ENCODE measurements around the gene LGI4. TPM values are rescaled to one million over a fixed set of nuclear protein-coding genes. Genes with fewer than 3 reads are reported as not detected.

Gene LGI4
- total RNA-seq, 2 donors from 2014 or later, result 1.6 to 3.9 TPM

DNA sequence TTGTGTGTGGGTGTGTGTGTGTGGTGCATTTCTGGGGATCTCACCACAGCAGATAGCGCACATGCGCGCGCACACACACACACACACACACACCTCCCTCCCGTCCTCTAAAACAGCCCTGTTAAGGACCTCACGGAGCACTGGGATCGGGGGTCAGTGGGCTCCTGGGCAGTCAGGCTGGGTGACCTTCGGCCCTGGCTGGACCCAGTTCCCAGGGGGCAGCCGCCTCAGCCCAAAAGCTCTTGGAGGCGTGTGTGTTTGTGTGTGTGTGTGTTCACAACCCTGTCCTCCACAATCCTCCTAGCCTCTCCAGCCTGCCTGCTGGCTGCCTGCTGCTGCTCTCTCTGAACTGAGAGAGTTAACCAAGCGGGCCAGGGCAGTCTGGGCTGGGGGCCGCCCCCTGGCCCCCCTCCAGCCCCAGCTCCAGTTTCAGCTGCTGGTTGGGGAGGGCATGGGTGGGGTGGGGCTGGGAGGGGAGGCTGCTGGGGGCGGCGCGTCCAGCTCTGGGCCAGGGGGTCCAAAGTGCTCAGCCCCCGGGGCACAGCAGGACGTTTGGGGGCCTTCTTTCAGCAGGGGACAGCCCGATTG, 3.5 kb upstream of the LGI4 start, which contains the start of gene FXYD1:
FXYD1 (plus strand) TSS at position 520 of the 588 bp plus-strand sequence. CDS start 1,256 bp downstream, outside the sequence.
- ATAC-seq (no peak), DNase-seq (peak in 1 of 4 donors; percentile 19)
- WGBS, 2 donors, result 78 to 92% methylated on average over 9 to 15 of the region's 18 CpGs
- Histone ChIP-seq H3K36me3 (replicated peaks in 1 of 2; ENCODE audit: insufficient read depth in 1 of 2, low read depth in 2 of 2) (no peaks in the 10 kb centered on the region), H3K9me3 (no peaks in the 10 kb centered on the region), H3K27ac (peak within 1 kb of the TSS; percentile 24 to 60 (median 44)), H3K27me3 (no peaks in the 10 kb centered on the region), H3K4me3 (no peak within 1 kb of the TSS), H3K4me1 (peaks cover 46% of the 10 kb centered on the region)
- intact Hi-C loops (cut with DNase I), result loop anchor here (10.0 kb wide), 1 partner anchor 94 kb away; the partner anchor contains the start of gene HPN
- no peak for TF ChIP-seq POLR2A (IDR thresholded peaks at IDR 0.05)
- TF ChIP-seq, protein P1, sequence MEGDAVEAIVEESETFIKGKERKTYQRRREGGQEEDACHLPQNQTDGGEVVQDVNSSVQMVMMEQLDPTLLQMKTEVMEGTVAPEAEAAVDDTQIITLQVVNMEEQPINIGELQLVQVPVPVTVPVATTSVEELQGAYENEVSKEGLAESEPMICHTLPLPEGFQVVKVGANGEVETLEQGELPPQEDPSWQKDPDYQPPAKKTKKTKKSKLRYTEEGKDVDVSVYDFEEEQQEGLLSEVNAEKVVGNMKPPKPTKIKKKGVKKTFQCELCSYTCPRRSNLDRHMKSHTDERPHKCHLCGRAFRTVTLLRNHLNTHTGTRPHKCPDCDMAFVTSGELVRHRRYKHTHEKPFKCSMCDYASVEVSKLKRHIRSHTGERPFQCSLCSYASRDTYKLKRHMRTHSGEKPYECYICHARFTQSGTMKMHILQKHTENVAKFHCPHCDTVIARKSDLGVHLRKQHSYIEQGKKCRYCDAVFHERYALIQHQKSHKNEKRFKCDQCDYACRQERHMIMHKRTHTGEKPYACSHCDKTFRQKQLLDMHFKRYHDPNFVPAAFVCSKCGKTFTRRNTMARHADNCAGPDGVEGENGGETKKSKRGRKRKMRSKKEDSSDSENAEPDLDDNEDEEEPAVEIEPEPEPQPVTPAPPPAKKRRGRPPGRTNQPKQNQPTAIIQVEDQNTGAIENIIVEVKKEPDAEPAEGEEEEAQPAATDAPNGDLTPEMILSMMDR (IDR thresholded peaks at IDR 0.05), result no peak

DNA sequence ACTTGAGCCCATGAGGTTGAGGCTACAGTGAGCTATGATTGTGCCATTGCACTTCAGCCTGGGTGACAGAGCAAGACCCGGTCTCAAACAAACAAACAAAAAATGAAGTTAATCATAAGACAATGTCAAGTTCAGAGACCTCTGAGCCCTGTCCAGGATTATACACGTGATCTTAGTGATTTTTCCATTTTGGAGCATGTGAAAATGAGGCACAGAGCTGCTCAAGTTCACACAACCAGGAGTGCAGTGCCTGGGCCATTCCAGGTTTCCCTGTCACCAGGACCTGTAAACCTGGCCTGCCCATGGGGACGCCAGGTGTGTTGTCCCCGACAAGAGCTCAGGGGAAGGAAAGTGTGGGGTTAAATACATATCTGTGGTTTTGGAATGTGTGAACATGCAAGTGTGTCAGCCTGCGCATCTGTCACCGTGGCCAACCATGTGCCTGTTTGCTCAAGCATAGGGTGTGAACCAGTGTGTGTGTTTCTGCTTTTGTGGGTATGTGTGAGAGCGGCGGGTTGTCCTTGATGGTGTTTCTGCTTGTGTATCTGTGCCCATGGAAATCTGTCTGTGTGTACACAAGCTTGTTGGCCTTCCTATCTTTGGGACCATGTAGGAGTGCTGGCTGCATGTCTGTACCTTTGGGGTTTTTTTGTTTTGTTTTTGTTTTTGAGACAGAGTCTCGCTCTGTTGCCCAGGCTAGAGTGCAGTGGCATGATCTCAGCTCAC, 2.3 kb upstream of the LGI4 start:
- Histone ChIP-seq H3K9me3 (no peaks in the 10 kb centered on the region), H3K36me3 (replicated peaks in 1 of 2; ENCODE audit: insufficient read depth in 1 of 2, low read depth in 2 of 2) (no peaks in the 10 kb centered on the region), H3K27me3 (no peaks in the 10 kb centered on the region), H3K4me3 (no peak overlapping the region), H3K27ac (peak overlapping the region; percentile 12 to 74 (median 56)), H3K4me1 (peaks cover 39% of the 10 kb centered on the region)
- intact Hi-C loops (cut with DNase I), result loop anchor here (10.0 kb wide), 1 partner anchor 92 kb away; the partner anchor contains the start of gene HPN
- TF ChIP-seq, protein P1 (IDR thresholded peaks at IDR 0.05), result no peak
- peak in 1 of 3 donors; percentile 16 for TF ChIP-seq POLR2A (IDR thresholded peaks at IDR 0.05)
- WGBS, 2 donors, result 14 to 28% methylated on average over 9 of the region's 9 CpGs
- DNase-seq (peak; percentile 47 to 66 (median 62)), ATAC-seq (peak; percentile 39)

DNA sequence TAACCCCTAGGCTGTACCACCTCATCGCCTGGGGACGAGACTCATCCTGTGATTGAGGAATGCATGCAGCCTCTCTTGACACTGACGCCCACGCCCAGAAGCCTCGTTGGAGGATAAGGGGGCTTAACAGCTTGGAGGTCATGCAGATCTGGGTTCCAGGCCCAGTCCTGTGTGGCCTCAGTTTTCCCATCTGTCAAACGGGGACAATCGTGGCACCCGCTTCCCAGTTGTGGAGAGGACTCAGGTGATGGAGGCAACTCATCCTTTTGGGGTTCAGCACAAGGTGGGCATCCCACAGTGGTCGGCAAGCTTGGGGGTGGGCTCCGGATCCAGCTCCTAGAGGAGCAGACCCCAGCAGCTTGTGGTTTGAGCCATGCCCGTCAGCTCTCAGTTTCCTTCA, 1.4 kb upstream of the LGI4 start:
- Histone ChIP-seq H3K9me3 (no peaks in the 10 kb centered on the region), H3K36me3 (replicated peaks in 1 of 2; ENCODE audit: insufficient read depth in 1 of 2, low read depth in 2 of 2) (no peaks in the 10 kb centered on the region), H3K4me3 (no peak overlapping the region), H3K27me3 (no peaks in the 10 kb centered on the region), H3K27ac (peak overlapping the region in 1 of 4 donors; percentile 74), H3K4me1 (peaks cover 30% of the 10 kb centered on the region)
- ATAC-seq (no peak), DNase-seq (no peak)
- intact Hi-C loops (cut with DNase I), result loop anchor here (10.0 kb wide), 1 partner anchor 91 kb away; the partner anchor contains the start of gene HPN
- TF ChIP-seq POLR2A (IDR thresholded peaks at IDR 0.05), result no peak
- TF ChIP-seq, protein P1 (IDR thresholded peaks at IDR 0.05), result no peak
- 74 to 81% methylated on average over 6 to 11 of the region's 11 CpGs for WGBS, 2 donors

DNA sequence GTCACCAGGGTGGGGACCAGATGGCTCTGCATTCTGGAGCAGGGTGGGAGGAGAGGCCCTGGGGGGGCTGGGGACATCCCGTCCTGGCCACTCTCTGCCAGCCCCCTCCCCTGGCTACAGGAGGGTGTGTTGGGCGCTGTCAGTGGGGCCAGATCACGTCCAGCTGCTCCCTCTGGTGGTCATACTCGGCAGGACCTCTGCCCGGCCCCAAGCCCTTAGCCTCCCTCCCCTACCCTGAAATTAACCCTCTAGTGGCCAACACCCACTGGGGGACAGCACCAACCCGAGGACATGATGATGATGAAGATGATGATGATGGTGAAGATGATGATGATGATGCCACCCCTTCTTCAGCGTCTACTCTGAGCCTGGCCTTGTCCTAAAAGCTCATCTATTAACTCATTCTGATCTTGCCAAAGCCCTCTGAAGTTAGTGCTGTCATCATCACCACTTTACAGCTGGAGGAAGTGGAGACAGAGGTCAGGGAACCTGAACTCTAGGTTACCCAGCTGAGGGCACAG, 590 bp upstream of the LGI4 start:
- Histone ChIP-seq H3K36me3 (replicated peaks in 1 of 2; ENCODE audit: insufficient read depth in 1 of 2, low read depth in 2 of 2) (no peaks in the 10 kb centered on the region), H3K9me3 (no peaks in the 10 kb centered on the region), H3K4me3 (no peak overlapping the region), H3K4me1 (peaks cover 30% of the 10 kb centered on the region), H3K27me3 (no peaks in the 10 kb centered on the region), H3K27ac (no peak overlapping the region)
- intact Hi-C loops (cut with DNase I), result loop anchor here (10.0 kb wide), 1 partner anchor 91 kb away; the partner anchor contains the start of gene HPN
- DNase-seq, result peak; percentile 75 to 83 (median 78)
- no peak for TF ChIP-seq POLR2A (IDR thresholded peaks at IDR 0.05)
- TF ChIP-seq, protein P1 (IDR thresholded peaks at IDR 0.05), result peak; percentile 82 to 92 (median 87)
- 0 to 1% methylated on average over 5 to 7 of the region's 7 CpGs for WGBS, 2 donors
- ATAC-seq, result peak; percentile 69
